Testis (tissue), 3 donors: Measurements from ENCODE around the gene FSTL4. TPM values are rescaled to one million over a fixed set of nuclear protein-coding genes. Genes with fewer than 3 reads are reported as not detected.

ENCODE experiments used
- DNase-seq: peaks from one replicate; pipeline ENCODE4 v3.0.0-alpha.2; 2019
- H3K27ac ChIP-seq, 2 donors: fragments of 200-600 bp; sonication (generic); one replicate each; pipeline ENCODE4 v1.5.1; 2019
- H3K27me3 ChIP-seq: fragments of 200-600 bp; sonication (generic); one replicate; pipeline ENCODE4 v1.5.1; 2019
- H3K36me3 ChIP-seq: fragments of 200-600 bp; sonication (generic); one replicate; pipeline ENCODE4 v1.5.1; 2017; ENCODE audit warnings: low read depth; ENCODE audit errors: missing control alignments
- H3K4me1 ChIP-seq: fragments of 200-600 bp; sonication (generic); one replicate; pipeline ENCODE4 v1.5.1; 2019
- H3K4me3 ChIP-seq, 2 donors: fragments of 200-600 bp; sonication (generic); one replicate each; pipeline ENCODE4 v1.5.1; 2017 to 2019
- H3K9me3 ChIP-seq: fragments of 200-600 bp; sonication (generic); one replicate; pipeline ENCODE4 v1.5.1; 2017
- CTCF ChIP-seq, 3 experiments: fragments of 450-650 bp in 2 of 3; fragments of 200-600 bp in 1 of 3; sonication (generic) in 1 of 3; IDR thresholded peaks; one replicate each; pipeline ENCODE4 v1.5.1; 2016 to 2019; ENCODE audit warnings: antibody characterized with exemption in 3 of 3, mild to moderate bottlenecking in 2 of 3, moderate library complexity in 1 of 3
- POLR2A ChIP-seq: fragments of 450-650 bp; IDR thresholded peaks from one replicate; pipeline ENCODE4 v1.6.1; 2017; ENCODE audit warnings: antibody characterized with exemption, mild to moderate bottlenecking, moderate library complexity
- WGBS, 2 donors: methylation state at CpG; one replicate each; pipeline ENCODE4 v1.1.5; 2018; 5-methylcytosine and 5-hydroxymethylcytosine counted together
- intact Hi-C: fragments of 100-400 bp; cut with DNase I; formaldehyde crosslinking; loops from one replicate; pipeline ENCODE4 v1.15.1; 2023; ENCODE audit warnings: low total_unique reads
- polyA plus RNA-seq: library from polyadenylated mRNA; stranded (reverse); fragments of 350-450 nt; fragmentation: Illumina TruSeq; extraction: RNeasy Lipid Tissue Mini Kit (QIAGEN cat#74804); gene quantifications from one replicate; pipeline ENCODE4 v1.2.3, GENCODE V29; 2014; ENCODE audit warnings: low read depth, low replicate concordance; ENCODE audit not compliant: insufficient read depth
- total RNA-seq, 2 donors: library from RNA; depleted of rRNA; stranded (reverse); fragments of >200 nt; gene quantifications; one replicate each; pipeline ENCODE4 v1.2.3, GENCODE V29; 2016

The FSTL4 gene
- total and polyA plus RNA-seq, 3 donors from 2014 or later: 7.1 to 8.6 (median 7.4) TPM

GRCh38 chr5:133512896-133513295 is 99.4 kb downstream of the FSTL4 start:
- Histone ChIP-seq H3K27ac (no peak overlapping the region), H3K36me3 (no peaks in the 10 kb centered on the region), H3K9me3 (no peaks in the 10 kb centered on the region), H3K4me1 (no peaks in the 10 kb centered on the region), H3K27me3 (no peaks in the 10 kb centered on the region), H3K4me3 (no peak overlapping the region)
- TF ChIP-seq CTCF (IDR thresholded peaks at IDR 0.05): no peak
- TF ChIP-seq POLR2A: no peak
- intact Hi-C loops: no loop called here
- 91 to 95% methylated on average over 6 of the region's 6 CpGs for WGBS, 2 donors
- DNase-seq: no peak

- no peak overlapping the region for H3K27ac ChIP-seq
- H3K4me1 ChIP-seq: no peaks in the 10 kb centered on the region
- intact Hi-C loops: no loop called here
- no peaks in the 10 kb centered on the region for H3K27me3 ChIP-seq
- WGBS, 2 donors: 98 to 99% methylated on average over 7 of the region's 7 CpGs
- H3K4me3 ChIP-seq: no peak overlapping the region
- H3K36me3 ChIP-seq: no peaks in the 10 kb centered on the region
- H3K9me3 ChIP-seq: no peaks in the 10 kb centered on the region
- no peak for DNase-seq
- TF ChIP-seq POLR2A (no peak), CTCF (IDR thresholded peaks at IDR 0.05) (no peak)
Observed at GRCh38 chr5:133511653-133512235, 100.6 kb downstream of the FSTL4 start.

- no peaks in the 10 kb centered on the region for H3K4me1 ChIP-seq
- WGBS, 2 donors: 86 to 94% methylated on average over 11 of the region's 11 CpGs
- no peaks in the 10 kb centered on the region for H3K36me3 ChIP-seq
- TF ChIP-seq CTCF (IDR thresholded peaks at IDR 0.05) (no peak), POLR2A (no peak)
- no peak overlapping the region for H3K4me3 ChIP-seq
- no peaks in the 10 kb centered on the region for H3K9me3 ChIP-seq
- no peaks in the 10 kb centered on the region for H3K27me3 ChIP-seq
- H3K27ac ChIP-seq: no peak overlapping the region
- intact Hi-C loops: no loop called here
- DNase-seq: no peak
Observed at GRCh38 chr5:133510634-133511262, 101.6 kb downstream of the FSTL4 start.

DNA sequence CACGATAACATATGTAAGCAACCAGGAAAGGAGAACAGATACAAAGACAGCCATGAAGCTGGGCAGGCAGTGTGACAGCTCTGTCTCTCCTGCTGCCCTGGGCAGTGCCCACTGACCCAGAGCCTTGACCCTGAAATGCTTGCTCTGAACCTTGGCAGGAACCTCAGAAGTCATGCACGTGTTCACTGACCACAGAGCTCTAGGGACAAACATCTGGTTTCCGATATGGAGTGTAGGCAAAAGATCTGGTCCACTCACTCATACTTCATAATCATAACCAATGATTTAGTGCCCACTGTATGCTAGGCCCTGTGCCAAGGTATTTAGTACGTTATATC is 102.6 kb downstream of the FSTL4 start:
- DNase-seq: no peak

More for the DNA sequence above, 102.6 kb downstream of the FSTL4 start:
- Histone ChIP-seq H3K9me3 (no peaks in the 10 kb centered on the region), H3K4me3 (no peak overlapping the region), H3K27ac (no peak overlapping the region), H3K36me3 (no peaks in the 10 kb centered on the region), H3K27me3 (no peaks in the 10 kb centered on the region), H3K4me1 (no peaks in the 10 kb centered on the region)
- 42 to 65% methylated on average over 4 of the region's 4 CpGs for WGBS, 2 donors
- TF ChIP-seq CTCF (IDR thresholded peaks at IDR 0.05) (no peak), POLR2A (no peak)
- intact Hi-C loops: no loop called here
